GM15510 (cell line): ENCODE results near the gene GABRR2.

Experiments
- POLR2A ChIP-seq: IDR thresholded peaks from 3 replicates; pipeline ENCODE4 v1.6.1; 2011; ENCODE audit warnings: borderline replicate concordance; ENCODE audit not compliant: insufficient read length; ENCODE audit errors: extremely low read depth

Gene GABRR2

DNA sequence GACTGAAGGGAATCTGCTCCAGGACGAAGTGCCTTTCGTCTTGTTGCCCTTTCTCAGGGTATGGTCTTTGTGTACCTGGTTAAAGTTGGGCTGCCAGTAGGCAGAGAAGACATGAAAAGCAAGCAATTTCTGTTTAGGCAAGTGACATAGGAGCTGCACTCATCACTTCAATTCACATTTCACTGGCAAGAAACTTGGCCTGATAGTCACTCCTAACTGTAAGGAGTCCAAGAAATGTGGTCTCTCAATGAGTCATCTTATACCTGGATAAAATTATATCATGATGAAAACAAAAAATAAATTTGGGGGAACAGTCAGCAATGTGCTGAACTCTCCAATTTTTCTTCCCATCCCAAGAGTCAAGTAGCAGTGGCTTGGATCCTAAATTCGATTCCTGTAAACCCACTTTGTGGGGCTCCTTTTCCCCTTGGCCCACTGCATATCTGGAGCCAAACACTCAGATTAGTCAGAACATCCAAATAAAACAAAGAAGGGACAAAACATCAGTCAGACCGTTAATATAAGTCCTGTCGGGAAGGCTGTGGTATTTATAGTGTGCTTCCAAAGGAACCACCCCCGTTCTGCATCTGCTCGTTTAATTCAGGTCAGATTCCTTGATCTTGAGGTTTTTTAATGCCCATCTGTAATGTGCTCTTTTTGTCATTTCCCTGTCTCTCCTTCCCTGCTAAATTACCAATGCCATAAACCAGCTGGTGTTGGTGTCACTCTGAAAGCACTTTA lies 93.0 kb downstream of the GABRR2 start:
- no peak for TF ChIP-seq POLR2A

DNA sequence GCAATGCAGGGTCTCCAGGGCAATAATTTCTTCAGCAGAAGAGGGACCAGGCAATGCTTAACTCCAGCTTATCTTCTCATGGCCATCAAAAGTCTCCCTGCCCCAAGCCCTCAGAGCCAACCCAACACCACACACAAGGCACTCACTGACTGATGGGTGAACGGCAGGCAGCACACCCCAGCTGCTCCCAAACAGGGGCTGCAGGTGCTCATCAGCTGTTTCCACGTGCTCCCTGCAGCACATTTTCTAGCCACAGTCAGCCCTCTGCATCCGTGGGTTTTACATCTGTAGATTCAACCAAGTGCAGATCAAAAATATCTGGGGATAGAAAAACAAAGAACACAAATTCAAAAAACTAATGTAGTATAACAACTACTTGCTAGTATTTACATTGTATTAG lies 94.0 kb downstream of the GABRR2 start:
- TF ChIP-seq POLR2A, result no peak

DNA sequence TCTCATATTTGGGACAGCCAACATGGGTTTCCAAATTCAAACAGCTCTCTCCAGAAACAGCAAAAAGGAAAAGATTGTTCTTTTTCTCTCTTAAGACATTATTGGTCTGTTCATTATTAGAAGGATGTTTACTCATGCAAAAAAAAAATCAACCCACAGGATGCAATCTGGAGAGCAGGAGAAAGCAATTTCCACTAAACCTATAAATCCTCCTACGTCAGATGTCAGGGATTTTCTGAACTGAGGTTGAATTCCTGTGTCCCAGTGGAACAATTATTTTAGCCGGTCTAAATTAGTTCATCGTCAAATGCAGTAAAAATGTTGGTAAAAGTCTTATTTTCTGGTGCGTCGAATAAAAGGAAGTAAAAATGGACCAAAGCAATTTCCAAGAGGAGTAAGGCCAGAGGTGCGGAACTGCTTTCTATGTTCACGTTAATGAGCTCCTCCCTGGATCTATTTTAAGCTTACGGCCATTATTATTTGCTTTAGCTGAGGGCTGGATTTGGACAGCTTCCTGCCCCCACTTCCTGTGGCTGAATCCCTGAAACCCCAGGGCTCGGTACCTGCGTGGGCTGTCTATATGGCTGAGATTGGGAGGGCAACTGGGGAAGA lies 97.7 kb downstream of the GABRR2 start, which contains the start of gene GABRR1:
Gene GABRR1 (minus strand): TSS at position 60 of the 612 bp plus-strand sequence. CDS start 36 bp downstream, at position 24.
- no peak for TF ChIP-seq POLR2A

- no peak for TF ChIP-seq POLR2A
Measured at GRCh38 chr6:89216411-89216810, 98.7 kb downstream of the GABRR2 start.

DNA sequence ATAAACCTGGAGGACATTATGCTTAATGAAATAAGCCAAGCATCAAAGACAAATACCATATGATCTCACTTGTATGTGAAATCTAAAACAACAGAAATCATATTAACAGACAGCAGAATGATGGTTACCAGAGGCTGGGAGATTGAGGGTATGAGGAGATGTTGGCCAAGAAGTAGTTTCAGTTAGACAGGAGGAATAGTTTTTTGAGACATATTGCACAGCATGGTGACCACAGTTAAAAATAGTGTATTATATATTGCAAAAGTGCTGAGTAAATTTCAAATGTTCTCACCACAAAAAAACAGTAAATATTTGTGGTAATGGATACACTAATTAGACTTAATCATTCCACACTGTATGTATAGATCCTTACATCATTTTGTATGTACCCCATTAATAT lies 99.7 kb downstream of the GABRR2 start:
- no peak for TF ChIP-seq POLR2A

GRCh38 chr6:89214197-89214596 lies 100.9 kb downstream of the GABRR2 start:
- TF ChIP-seq POLR2A, result no peak

DNA sequence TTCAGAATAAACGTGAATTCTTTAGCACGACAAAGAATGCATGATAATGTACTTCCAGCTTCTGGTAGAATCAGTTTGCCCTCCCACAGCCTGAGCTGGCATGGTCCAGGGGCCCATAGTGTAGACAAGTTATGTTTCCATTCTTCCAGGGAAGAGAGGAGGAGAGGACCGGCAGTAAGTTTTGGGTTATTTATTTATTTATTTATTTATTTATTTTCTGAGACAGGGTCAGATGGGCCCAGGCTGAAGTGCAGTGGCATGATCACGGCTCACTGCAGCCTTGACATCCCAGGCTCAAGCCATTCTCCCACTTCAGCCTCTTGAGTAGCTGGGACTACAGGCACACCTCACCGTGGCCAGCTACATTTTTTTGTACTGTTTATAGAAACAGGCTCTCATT lies 102.6 kb downstream of the GABRR2 start:
- TF ChIP-seq POLR2A, result no peak

DNA sequence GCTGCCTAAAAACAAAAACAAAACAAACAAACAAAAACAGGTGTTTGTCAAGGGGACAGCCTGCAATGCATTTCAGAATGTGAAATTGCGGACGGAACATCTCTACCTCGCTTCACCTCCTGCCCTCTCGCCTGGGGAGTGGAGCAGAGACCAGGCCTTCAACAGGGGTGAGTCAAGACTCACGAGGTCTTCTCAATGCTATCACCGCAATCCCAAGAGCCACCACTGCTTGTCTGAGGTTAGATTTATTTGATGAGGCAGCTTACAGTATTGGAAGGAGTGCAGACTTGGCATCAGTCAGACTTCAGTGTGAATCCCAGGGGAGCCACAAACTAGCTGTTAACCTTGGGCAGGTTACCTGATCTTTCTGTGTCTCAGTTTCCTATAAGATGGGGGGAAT lies 105.6 kb downstream of the GABRR2 start:
- TF ChIP-seq POLR2A, result no peak

DNA sequence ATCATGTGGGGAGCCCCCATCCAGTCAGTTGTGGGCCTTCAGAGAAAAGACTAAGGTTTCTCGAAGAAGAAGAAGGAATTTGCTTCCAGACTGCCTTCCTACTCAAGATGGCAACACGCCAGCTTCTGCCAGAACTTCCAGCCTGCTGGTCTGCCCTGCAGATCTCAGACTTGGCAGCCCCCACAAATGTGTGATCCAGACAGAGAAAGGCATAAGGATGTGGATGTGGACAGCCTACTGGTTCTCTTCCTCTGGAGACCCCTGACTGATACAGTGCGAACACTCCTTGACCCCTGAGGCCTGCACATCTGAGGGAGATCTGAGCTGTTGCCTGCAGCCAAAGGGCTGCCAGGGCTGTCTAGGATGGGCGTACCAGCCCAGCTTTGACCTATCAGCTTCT lies 106.5 kb downstream of the GABRR2 start:
- no peak for TF ChIP-seq POLR2A
